ENCODE measurements around the gene BCR.

BCR gene

DNA sequence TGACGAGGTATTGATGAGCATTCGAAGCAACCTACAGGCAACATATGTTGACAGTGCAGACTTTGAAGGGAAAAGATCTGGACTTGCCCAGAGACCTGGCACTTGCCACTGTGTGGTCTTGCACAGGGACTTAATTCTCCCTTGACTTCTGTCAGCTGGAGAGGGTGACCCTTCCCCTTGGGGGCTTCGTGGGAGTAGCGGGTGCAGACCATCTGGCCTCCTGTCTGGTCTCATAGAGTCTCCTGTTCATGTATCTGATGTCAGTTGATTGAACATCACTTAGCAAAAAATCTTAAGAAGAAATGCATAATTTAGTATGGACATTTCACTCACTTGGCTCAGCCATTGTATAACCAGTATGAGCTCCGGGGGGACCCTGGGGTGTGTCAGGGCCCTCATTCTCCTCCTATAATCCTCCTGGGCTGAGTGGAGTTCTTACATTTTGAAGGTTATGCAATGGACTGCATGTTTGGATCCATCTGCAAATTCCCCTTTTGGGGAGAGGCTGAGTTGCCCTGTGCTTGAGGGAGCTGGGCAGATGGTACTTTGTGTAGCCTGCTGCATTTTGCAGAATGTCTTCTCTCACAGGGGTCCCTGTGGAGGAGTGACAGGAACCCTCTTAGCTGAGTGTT lies 13.0 kb downstream of the BCR start:
- H3K4me3 ChIP-seq (replicated peaks; ENCODE audit: low read depth, low read length): no peak overlapping the region
- TF ChIP-seq, protein P1, sequence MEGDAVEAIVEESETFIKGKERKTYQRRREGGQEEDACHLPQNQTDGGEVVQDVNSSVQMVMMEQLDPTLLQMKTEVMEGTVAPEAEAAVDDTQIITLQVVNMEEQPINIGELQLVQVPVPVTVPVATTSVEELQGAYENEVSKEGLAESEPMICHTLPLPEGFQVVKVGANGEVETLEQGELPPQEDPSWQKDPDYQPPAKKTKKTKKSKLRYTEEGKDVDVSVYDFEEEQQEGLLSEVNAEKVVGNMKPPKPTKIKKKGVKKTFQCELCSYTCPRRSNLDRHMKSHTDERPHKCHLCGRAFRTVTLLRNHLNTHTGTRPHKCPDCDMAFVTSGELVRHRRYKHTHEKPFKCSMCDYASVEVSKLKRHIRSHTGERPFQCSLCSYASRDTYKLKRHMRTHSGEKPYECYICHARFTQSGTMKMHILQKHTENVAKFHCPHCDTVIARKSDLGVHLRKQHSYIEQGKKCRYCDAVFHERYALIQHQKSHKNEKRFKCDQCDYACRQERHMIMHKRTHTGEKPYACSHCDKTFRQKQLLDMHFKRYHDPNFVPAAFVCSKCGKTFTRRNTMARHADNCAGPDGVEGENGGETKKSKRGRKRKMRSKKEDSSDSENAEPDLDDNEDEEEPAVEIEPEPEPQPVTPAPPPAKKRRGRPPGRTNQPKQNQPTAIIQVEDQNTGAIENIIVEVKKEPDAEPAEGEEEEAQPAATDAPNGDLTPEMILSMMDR (IDR thresholded peaks at IDR 0.05; ENCODE audit: low read depth, low read length, missing control alignments): no peak
- no peak for DNase-seq (ENCODE audit: extremely low read depth, low read depth)

DNA sequence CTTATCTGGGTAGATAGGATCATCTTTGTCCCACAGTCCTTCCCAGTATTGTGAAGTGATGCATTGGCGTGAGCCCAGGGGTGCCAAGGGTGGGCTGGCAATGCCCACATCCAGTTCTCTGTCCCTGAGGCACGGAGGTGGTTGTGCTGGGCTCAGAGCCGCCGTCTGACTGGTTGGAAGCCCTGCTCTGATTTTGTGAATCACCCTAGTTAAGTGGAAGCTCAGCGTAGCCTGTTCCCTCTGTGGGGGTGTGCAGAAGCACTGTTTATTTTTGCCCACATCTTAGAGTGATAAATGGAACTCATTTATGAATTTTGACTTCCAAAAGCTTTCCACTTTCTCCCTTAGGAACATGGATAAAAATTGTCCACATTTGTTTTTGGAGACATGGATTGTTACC lies 13.6 kb downstream of the BCR start:
- DNase-seq (ENCODE audit: extremely low read depth, low read depth): no peak
- H3K4me3 ChIP-seq (replicated peaks; ENCODE audit: low read depth, low read length): no peak overlapping the region
- TF ChIP-seq, protein P1 (IDR thresholded peaks at IDR 0.05; ENCODE audit: low read depth, low read length, missing control alignments): no peak

DNA sequence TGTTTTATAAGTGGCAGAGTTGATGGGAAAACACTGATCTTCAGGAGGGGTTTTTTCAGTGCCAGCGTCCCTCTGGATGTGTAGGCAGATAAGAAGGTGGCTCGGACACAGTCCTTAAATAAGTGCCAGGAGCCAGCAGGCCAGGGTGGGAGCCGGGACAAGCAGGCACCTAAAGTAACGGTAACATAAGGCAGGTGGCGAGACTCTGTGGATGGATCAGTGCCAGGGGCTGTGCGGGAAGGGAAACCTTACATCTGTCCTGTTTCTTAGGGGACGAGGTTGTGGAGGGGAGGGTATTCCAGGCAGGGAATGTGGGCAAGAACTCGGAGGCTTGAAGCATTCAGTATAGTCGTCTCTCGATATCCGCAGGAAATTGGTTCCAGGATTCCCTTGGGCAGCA lies 15.9 kb downstream of the BCR start:
- TF ChIP-seq, protein P1 (IDR thresholded peaks at IDR 0.05; ENCODE audit: low read depth, low read length, missing control alignments): no peak
- DNase-seq (ENCODE audit: extremely low read depth, low read depth): no peak
- no peak overlapping the region for H3K4me3 ChIP-seq (replicated peaks; ENCODE audit: low read depth, low read length)

DNA sequence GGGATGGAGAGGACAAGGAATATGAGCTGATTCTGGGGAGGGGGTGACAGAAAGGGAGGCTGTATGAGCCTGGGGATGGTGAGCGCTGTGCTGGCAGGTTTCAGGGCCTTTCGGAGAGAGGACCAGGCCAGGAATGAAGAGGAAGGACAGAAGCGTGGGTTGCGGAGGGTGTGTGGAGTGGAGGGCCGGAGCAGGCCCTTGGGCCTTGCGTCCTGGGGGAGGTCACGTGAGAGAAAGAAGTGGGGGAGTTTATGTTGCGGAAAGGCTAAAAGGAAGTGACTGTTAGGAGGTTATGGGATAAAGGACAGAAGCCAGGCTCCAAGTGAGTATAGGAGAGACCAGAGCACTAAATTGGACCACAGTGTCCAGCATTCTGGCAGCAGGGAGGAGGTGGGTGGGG lies 17.5 kb downstream of the BCR start:
- H3K4me3 ChIP-seq (replicated peaks; ENCODE audit: low read depth, low read length): no peak overlapping the region
- TF ChIP-seq, protein P1 (IDR thresholded peaks at IDR 0.05; ENCODE audit: low read depth, low read length, missing control alignments): no peak
- DNase-seq (ENCODE audit: extremely low read depth, low read depth): no peak

DNA sequence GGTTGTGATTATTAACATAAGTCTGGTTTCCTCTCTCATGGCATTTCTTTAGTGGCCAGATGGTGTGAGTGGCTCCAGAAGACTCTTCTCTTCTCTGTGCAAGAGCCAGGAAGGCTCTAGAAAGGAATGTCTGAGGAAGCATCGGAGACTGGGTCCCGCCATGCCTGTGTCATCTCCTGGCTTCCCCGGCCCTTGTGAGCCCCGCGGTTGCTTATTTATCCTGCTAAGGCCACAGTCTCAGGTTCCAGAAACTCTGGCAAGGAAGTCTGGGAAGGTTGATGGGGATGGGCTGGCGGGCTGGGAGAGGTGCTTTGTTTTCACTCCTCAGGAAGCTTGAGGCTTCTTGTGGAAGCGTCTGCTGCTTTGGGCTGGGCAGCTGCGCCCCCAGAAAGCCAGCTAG lies 18.9 kb downstream of the BCR start:
- no peak overlapping the region for H3K4me3 ChIP-seq (replicated peaks; ENCODE audit: low read depth, low read length)
- no peak for DNase-seq (ENCODE audit: extremely low read depth, low read depth)
- TF ChIP-seq, protein P1 (IDR thresholded peaks at IDR 0.05; ENCODE audit: low read depth, low read length, missing control alignments): no peak

DNA sequence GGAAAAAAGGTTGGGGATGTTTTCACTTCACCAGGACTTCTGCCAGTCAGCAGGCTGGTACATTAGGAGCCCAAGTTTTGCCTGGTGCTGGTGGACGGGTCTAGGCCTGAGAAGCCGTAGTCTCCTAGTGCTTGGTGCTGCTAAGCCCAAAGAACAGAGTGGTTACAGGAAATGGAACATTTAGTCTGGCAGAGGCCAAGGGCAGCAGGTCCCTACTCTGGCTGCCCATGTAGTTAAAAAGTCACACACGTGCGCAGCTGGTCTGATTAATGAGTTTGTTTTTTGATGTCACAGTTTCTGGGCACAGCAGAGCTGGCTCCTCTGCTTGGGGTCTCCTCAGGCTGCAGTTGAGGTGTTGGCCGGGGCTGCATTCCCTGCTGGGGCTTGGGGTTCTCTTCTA lies 20.6 kb downstream of the BCR start:
- TF ChIP-seq, protein P1 (IDR thresholded peaks at IDR 0.05; ENCODE audit: low read depth, low read length, missing control alignments): no peak
- DNase-seq (ENCODE audit: extremely low read depth, low read depth): no peak
- no peak overlapping the region for H3K4me3 ChIP-seq (replicated peaks; ENCODE audit: low read depth, low read length)

Measured in HFF-Myc (cell line).